Fibroblast of pulmonary artery (primary cell): Measurements from ENCODE around the gene DUSP19.

Experiments used
- DNase-seq: peaks from one replicate; pipeline ENCODE4 v3.0.0-alpha.2; 2010; ENCODE audit warnings: low read depth
- H3K4me3 ChIP-seq: replicated peaks from 2 replicates; pipeline ENCODE4 v1.5.1; 2011; ENCODE audit warnings: low read depth, mild to moderate bottlenecking, control low read depth, low read length, moderate library complexity
- TF ChIP-seq, protein P1 (sequence below): IDR thresholded peaks from 2 replicates; pipeline ENCODE4 v1.5.1; 2011; ENCODE audit warnings: mild to moderate bottlenecking, control low read depth, low read length, inconsistent platforms; ENCODE audit errors: missing control alignments

The DUSP19 gene

DNA sequence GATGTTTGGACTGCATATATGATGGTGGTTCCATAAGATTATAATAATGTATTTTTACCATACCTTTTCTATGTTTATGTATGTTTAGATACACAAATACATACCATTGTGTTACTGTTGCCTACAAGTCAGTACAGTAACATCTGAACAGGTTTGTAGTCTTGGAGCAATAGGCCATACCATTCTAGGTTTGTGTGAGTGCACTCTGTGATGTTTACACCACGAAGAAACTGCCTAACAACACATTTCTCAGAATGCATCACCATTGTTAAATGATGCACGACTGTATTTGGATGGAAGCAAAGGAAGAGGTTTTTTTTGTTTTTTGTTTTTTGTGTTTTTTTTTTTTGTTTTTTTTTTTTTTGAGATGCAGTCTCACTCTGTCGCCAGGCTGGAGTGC is 9.5 kb downstream of the DUSP19 start:
- TF ChIP-seq, protein P1, sequence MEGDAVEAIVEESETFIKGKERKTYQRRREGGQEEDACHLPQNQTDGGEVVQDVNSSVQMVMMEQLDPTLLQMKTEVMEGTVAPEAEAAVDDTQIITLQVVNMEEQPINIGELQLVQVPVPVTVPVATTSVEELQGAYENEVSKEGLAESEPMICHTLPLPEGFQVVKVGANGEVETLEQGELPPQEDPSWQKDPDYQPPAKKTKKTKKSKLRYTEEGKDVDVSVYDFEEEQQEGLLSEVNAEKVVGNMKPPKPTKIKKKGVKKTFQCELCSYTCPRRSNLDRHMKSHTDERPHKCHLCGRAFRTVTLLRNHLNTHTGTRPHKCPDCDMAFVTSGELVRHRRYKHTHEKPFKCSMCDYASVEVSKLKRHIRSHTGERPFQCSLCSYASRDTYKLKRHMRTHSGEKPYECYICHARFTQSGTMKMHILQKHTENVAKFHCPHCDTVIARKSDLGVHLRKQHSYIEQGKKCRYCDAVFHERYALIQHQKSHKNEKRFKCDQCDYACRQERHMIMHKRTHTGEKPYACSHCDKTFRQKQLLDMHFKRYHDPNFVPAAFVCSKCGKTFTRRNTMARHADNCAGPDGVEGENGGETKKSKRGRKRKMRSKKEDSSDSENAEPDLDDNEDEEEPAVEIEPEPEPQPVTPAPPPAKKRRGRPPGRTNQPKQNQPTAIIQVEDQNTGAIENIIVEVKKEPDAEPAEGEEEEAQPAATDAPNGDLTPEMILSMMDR, result no peak

DNA sequence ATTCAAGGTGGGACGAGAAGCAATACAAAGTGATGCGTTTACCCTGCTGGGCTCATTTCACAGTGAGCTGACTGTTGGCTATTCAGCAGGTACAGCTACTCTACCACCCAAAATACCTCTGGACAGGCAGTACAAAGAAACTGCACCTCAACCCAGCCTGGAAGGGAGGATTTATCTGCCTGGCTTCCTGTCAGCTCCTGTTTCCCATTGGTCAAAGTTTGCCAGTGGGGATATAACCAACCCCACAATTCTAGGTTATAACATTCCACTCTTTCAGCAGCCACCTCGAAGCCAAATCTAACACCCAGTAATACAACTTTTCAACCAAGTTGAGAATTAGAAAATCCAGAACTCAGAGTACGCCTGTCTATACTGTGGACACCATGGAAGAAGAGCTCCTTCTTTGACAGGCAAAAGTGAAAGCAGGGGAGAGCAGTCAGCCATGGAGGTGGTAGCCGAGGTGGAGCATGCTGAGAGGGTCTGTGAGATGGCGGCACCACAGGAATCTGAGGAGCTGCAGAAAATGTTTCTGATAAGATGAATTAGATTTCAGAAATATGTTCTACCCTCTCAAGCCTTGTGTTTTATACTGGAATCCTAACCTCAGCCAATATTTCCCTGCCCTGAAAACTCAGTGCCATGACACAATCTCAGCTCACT is 10.8 kb downstream of the DUSP19 start:
- TF ChIP-seq, protein P1, result no peak
- no peak for DNase-seq
- H3K4me3 ChIP-seq, result no peak overlapping the region

More for the DNA sequence above, 9.5 kb downstream of the DUSP19 start:
- DNase-seq, result no peak
- no peak overlapping the region for H3K4me3 ChIP-seq

DNA sequence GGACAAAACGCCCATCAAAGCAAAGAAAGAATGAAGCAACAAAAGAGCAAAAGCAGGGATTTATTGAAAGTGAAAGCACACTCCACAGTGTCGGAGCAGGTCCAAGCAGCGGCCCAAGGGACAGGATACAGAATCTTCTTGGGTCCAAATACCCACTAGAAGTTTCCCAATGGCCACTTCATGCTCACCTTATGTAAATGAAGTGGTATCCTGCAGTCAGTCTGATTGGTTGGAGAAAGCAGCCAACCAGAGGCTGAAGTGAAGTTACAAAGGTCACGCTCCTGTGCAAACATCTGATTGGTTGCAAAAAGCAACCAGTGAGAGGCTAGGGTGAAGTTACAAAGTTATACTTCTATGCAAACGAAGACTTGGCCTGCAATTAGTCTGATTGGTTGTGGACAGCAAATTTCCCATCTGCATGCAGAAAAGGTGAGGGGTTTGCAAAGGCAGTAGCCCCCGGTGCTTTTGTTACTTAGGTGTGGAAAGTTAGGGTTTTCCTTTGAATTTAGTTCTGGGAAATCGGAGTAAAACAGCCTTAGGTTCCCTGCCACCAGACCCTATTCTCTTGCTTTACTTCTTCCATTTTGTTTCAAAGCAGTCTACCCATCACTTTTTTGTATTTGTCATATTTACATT is 12.9 kb downstream of the DUSP19 start:
- no peak overlapping the region for H3K4me3 ChIP-seq
- TF ChIP-seq, protein P1, result no peak
- no peak for DNase-seq

DNA sequence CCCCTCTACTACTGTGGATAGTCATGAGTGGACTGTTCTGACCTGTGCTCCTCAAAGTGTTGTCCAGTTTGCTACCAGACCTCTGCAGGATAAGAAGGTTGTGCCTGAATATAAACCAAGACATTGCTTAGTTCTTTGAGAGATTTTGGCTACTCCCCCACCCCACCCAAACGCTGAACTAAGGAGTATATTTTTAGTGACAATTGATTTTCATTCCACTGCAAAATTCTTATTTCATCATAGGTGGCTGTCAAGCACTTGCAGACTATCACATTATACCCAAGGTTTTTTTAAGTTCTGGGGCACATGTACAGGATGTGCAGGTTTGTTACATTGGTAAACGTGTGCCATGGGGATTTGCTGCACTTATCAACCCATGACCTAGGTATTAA is 13.4 kb downstream of the DUSP19 start:
- H3K4me3 ChIP-seq, result no peak overlapping the region
- TF ChIP-seq, protein P1, result no peak
- DNase-seq, result no peak

DNA sequence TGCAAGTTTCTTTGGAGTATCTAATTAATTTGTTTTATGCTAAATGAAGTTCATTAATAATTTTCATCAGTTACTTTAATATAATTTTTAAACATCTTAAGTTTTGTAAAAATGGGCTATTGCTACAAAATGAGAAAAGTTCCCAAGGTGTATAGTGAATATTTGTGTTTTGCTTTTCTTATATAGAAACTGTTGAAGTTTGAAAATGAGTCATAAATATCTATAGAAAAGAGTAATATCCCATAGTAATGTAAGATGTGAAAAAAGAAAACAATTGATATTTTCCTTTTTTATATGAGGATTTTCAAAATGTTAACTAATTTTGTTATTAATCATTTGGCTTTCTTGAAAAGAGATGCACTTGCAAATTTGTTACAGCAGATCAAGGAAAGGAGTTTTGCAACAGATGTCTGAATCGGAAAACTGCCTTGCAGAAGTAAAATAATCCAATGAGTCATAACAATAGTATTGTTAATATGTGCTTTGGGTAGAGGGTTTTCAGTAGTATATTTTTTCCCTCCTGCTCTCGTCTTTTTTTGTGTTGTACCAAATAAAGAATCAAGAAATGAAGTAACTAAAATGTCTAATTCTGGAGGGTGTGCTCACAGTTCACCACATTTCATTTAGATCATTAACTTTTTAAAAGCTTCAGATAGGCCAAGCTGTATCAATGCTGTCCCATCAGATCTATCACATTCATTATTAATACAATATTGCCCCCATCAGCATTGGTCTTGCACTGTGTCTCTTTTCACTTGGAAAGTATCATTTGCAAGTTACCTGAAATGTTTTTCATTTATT is 15.5 kb downstream of the DUSP19 start:
- DNase-seq, result peak; percentile 70
- no peak overlapping the region for H3K4me3 ChIP-seq
- TF ChIP-seq, protein P1, result peak; percentile 15

DNA sequence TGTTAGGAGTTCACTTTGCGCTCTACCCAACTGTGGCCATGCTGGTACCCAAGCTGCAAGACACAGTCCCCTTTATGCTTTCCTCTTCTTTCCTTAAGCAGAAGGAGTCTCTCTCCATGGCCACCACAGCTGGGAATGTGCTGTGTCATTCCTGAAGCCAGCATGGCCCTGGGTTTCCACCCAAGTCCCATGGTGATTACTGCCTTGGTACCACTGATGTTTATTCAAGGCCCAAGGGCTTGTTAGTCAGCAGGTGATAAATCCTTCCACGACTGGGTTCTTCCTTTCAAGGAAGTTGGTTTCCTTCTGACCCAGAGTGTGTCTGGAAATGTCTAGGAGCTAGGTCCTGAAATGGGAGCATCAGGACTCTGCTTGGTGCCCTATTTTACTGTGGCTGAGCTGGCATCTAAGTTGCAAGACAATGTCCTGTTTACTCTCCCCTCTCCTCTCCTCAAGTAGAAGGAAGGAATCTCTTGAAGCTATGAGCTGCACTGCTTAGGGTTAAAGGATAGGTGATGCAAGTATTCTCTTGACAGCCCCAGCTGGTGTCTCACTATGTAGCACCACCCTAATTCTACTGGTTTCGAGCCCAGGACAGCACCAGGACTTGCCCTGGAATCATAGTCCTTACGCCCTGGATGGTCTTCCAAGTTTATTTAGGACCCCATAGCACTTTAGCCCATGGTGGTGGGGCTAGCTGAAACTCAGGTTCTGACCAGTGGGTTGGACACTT is 27.0 kb downstream of the DUSP19 start:
- TF ChIP-seq, protein P1, result no peak
- H3K4me3 ChIP-seq, result no peak overlapping the region
- DNase-seq, result no peak
